Central memory CD4-positive, alpha-beta T cell (primary cell): ENCODE measurements around the gene ATP6V1G1.
"Not testable (repeated sequence)": the region's sequence is repeated elsewhere in the genome, so short reads cannot be mapped to it uniquely, and the experiment has no call there.

Experiments
- DNase-seq: peaks from one replicate; pipeline ENCODE4 v3.0.0; 2022
- total RNA-seq, 3 experiments: gene quantifications; one replicate each; lab custom pipeline; 2026; lab: John Stamatoyannopoulos, UW

The ATP6V1G1 gene
- 57.7 to 124 (median 94.3) reads per million in 3 experiments for total RNA-seq

- DNase-seq, result peak; percentile 97
Observed at GRCh38 chr9:114587345-114588202, at the start of gene ATP6V1G1. Gene ATP6V1G1, plus strand, starts transcription at chr9:114587769. Its CDS starts 70 bp downstream, at chr9:114587839.

GRCh38 chr9:114538241-114538640 lies 49.3 kb upstream of the ATP6V1G1 start:
- DNase-seq, result peak; percentile 12

DNA sequence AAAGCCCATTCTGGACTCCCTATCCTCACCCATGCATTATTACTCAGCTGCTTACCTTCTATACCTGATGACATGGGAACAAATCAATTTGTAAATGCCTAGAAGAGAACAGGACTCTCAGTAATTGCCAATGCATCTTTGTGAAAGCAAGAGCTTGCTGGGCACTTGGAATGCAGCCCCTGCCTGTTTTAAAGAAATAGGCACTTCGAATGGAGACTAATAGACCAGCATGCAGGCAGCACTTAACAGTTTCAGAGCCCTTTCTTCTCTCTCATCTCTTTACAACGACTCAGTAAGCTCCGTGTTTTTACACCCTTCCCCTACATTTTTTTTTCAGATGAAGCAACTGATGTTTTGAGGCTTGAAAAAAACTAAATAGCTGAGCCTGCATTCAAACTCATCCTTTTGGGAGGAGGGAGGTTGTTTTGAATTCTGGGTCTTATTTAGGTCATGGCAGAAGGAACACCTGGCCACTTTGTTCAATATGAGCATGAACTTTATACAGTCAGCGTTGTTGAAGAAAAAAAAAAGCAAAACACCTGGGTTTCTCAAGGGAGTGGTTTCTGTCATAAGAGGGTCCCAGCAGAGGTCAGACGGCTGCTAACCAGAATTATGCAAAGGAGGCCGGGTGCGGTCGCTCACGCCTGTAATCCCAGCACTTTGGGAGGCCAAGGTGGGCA lies 47.7 kb upstream of the ATP6V1G1 start:
- DNase-seq, result no peak

GRCh38 chr9:114545055-114545454 lies 42.5 kb upstream of the ATP6V1G1 start:
- no peak for DNase-seq

GRCh38 chr9:114546851-114547250 lies 40.7 kb upstream of the ATP6V1G1 start:
- DNase-seq, result no peak

DNA sequence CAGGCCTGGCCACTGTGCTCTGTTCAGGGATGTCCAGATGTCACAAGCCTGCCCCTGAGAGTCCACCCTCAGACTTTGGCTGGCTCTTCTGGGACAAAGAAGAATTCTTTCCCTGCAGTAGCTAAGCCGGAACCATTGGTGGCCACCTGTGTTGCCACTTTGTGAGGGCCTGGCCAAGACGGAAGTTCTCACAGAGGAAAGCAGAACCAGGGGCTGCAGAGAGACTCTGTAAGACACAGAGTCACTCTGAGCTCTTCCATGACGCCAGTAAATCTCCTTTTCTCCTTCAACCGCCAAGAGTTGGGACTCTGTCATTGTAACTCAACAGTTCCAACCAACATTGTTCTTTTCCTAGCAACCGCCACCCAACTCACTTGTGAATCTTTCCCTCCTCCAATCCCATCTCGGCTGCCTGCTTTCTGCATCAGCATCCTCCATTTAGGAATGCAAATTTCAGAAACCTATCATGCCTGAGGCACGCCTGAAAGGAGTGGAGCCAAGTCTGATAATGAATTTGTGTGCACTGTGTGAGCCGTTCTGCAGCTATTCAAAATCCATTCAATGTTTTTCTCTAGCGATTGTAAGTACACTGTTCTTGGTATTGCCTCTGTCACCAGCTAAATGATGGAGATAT lies 37.8 kb upstream of the ATP6V1G1 start:
- no peak for DNase-seq

- DNase-seq, result no peak
Observed at GRCh38 chr9:114551750-114552685, 35.6 kb upstream of the ATP6V1G1 start.

DNA sequence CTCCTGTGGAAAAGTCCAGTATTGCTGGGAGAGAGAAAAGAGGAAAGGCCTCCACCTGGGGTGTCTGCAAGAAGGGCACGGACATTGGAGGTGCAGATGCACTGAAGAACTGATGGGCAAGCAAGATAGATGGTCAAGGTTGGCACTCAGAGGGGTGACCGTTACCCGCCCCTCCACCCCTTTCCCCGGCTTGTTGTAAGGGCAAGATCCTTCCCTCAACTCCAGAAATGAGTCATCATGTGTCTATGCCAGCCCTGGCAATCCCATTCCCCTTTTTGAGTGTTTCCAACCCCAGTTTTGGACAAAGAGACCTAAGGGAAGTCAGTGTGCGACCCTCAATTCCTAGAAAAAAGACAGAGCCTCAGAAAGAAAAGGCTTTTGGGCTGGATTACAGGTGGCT lies 34.9 kb upstream of the ATP6V1G1 start:
- no peak for DNase-seq

GRCh38 chr9:114553202-114553601 lies 34.4 kb upstream of the ATP6V1G1 start:
- DNase-seq, result no peak

DNA sequence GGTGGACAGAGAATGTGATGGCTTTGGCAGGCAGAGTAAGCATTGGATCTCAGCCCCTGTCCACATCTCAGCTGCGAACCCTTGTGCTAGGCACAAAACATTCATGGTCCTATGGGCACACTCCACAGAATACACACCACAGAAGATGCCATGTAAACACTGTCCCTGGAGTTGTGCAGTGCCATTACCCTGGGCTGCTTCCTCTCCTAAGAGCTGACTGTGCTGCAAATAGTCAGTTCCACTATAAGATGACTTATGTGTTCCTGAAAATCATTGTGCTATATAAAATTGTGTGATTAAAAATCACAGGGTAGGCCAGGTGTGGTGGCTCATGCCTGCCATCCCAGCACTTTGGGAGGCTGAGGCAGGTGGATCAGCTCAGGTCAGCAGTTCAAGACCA lies 31.9 kb upstream of the ATP6V1G1 start:
- no peak for DNase-seq

- no peak for DNase-seq
Observed at GRCh38 chr9:114558027-114558675, 29.4 kb upstream of the ATP6V1G1 start.

GRCh38 chr9:114559830-114560513 lies 27.6 kb upstream of the ATP6V1G1 start:
- DNase-seq, result no peak

DNA sequence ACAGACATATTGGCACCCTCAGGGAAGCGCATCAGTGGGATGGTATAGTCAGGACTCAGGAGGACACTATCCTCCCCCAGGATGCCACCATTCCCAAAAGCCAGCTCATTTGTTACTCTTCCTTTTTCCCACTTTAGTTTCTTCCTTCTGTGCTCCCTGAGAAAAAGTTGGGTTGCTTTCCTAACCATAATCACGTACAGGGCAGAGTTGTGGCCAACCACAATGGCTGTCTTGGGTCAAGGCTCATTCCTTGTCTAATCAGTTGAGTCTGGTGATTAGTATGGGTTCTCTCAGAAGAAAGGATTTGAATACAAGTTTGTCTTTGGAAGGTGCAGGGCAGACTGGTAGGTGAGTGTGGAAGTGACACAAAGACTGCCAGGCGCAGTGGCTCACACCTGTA lies 26.6 kb upstream of the ATP6V1G1 start:
- DNase-seq, result no peak

GRCh38 chr9:114561771-114562170 lies 25.8 kb upstream of the ATP6V1G1 start:
- no peak for DNase-seq

DNA sequence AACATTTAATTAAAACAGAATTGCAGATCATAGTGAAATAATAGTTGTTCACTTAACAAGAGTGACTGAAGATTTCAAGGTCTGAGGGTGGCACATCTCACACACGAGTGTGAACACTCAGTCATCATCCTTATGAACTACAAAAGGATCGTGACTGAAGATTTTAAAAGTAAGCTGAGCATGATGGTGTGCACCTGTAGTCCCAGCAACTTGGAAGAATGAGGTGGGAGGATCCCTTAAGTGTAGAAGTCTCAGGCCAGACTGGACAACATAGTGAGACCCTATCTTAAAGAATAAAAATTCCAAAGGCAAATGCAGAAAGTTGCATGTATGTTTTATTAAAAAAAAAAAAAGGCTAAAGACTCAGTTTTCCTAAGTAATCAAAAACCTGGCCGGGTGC lies 22.4 kb upstream of the ATP6V1G1 start:
- no peak for DNase-seq

- no peak for DNase-seq
Observed at GRCh38 chr9:114570742-114571141, 16.8 kb upstream of the ATP6V1G1 start.

DNA sequence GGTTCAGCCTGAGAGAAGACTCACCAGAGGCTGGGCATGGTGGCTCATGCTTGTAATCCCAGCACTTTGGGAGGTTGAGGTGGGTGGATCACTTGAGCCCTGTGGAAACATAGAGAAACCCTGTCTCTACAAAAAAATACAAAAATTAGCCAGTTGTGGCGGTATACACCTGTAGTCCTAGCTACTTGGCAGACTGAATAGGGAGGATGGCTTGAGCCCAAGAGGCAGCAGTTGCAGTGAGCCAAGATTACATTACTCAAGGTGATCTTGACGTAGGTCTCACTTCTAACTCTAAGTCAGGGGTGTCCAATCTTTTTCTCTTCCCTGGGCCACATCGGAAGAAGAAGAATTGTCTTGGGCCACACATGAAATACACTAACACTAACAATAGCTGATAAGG lies 16.2 kb upstream of the ATP6V1G1 start:
- no peak for DNase-seq

DNA sequence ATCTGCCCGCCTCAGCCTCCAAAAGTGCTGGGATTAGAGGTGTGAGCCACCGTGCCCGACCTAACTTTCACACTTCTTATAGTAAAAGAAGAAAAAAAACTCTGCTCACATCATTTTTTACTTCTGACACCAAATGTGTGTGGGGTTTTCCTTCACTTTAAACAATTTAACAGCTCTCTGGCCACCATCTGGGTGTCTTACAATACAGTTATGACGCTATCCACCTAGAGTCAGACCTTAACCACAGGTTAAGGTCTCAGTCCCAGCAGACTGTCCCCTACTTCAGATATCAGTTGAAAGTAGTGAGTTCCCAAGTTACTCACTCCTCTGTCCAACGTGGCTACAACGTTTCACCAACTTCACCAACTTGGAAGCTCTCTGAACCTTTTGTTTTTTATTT lies 15.4 kb upstream of the ATP6V1G1 start:
- DNase-seq, result no peak

DNA sequence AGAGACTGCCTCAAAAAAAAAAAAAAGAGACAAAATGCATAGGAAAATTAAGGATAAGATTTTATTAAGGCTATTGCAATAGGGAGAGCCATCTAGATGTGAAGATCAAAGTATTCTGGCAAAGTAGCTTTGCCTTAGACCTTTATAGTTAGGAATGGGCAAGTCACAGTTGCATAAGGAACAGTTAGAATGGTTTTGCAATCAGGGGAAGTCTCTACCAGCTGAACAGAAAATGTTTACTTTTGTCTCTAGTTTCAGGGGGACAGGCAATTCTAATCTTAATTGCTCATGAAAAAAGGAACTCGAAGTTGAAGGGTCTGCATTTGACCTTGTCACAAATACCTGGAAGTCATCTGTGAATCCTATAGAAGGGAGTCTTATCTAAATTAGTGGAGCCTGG lies 13.1 kb upstream of the ATP6V1G1 start:
- no peak for DNase-seq

DNA sequence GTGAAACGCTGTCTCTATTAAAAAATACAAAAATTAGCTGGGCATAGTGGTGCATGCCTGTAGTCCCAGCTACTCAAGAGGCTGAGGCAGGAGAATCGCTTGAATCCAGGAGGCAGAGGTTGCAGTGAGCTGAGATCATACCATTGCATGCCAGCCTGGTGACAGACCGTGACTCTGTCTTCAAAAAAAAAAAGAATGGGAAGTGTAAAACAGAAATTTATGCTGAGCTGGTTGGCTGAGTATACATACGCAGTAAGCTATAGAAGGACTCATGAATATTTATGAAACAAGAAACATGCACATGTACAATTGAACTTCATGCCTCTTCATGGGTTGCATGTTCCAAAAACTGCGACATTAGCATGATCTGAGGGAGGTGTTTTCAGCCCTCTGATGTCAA lies 10.8 kb upstream of the ATP6V1G1 start:
- DNase-seq, result not testable (repeated sequence)

DNA sequence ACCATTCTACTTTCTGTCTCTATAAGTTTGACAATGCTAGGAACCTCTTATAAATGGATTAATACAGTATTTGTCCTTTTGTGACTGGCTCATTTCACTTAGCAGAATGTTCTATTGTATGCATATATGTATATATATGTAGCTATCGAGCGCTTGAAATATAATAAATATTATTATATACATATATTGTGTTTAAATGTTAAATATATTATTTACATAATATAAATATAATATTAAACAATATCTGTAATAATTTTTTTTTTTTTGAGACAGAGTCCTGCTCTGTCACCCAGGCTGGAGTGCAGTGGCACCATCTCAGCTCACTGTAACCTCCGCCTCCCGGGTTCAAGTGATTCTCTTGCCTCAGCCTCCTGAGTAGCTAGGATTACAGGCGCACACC lies 9.4 kb upstream of the ATP6V1G1 start:
- DNase-seq, result not testable (repeated sequence)
